Fibroblast of lung (primary cell): ENCODE measurements around the gene CCDC116. TPM values are rescaled to one million over a fixed set of nuclear protein-coding genes. Genes with fewer than 3 reads are reported as not detected.

Source experiments
- DNase-seq, 2 donors: peaks; one replicate each; pipeline versions ENCODE4 v3.0.0 to v3.0.0-alpha.2; 2010; ENCODE audit warnings: low read depth in 2 of 2
- H2AFZ ChIP-seq: 2 replicates; pipeline ENCODE4 v1.5.1; 2012; ENCODE audit warnings: low read length, control low read depth, inconsistent platforms
- H3K27ac ChIP-seq: 2 replicates; pipeline ENCODE4 v1.5.1; 2011; ENCODE audit warnings: low read length, control low read depth; ENCODE audit not compliant: insufficient read depth
- H3K27me3 ChIP-seq: 2 replicates; pipeline ENCODE4 v1.5.1; 2011; ENCODE audit warnings: mild to moderate bottlenecking, low read length; ENCODE audit not compliant: control insufficient read depth, insufficient read depth
- H3K36me3 ChIP-seq: 2 replicates; pipeline ENCODE4 v1.5.1; 2011; ENCODE audit warnings: low read length; ENCODE audit not compliant: control insufficient read depth, insufficient read depth
- H3K4me1 ChIP-seq: 2 replicates; pipeline ENCODE4 v1.5.1; 2011; ENCODE audit warnings: low read length; ENCODE audit not compliant: control insufficient read depth, insufficient read depth; ENCODE audit errors: extremely low read depth
- H3K4me2 ChIP-seq: 2 replicates; pipeline ENCODE4 v1.5.1; 2011; ENCODE audit warnings: low read length, control low read depth; ENCODE audit not compliant: insufficient read depth; ENCODE audit errors: extremely low read depth
- H3K4me3 ChIP-seq, 4 experiments: fragments of 200-600 bp in 1 of 4; sonication (generic) in 1 of 4; replicated peaks in 1 of 4; 2 replicates each; pipeline ENCODE4 v1.5.1; 2011 to 2016; ENCODE audit warnings: low read length in 4 of 4, low read depth in 3 of 4, mild to moderate bottlenecking in 3 of 4, control low read depth in 2 of 4, inconsistent platforms in 1 of 4, mixed read lengths in 1 of 4; ENCODE audit not compliant: insufficient read depth in 1 of 4; ENCODE audit errors: control extremely low read depth in 1 of 4
- H3K79me2 ChIP-seq: 2 replicates; pipeline ENCODE4 v1.5.1; 2012; ENCODE audit warnings: mild to moderate bottlenecking, low read length, inconsistent platforms; ENCODE audit not compliant: control insufficient read depth, insufficient read depth
- H3K9ac ChIP-seq: 2 replicates; pipeline ENCODE4 v1.5.1; 2011; ENCODE audit warnings: mild to moderate bottlenecking, low read length, control low read depth; ENCODE audit not compliant: insufficient read depth
- H3K9me3 ChIP-seq: 2 replicates; pipeline ENCODE4 v1.5.1; 2012; ENCODE audit warnings: low read depth, low read length; ENCODE audit not compliant: control insufficient read depth, insufficient read depth
- H4K20me1 ChIP-seq: 2 replicates; pipeline ENCODE4 v1.5.1; 2011; ENCODE audit warnings: low read length; ENCODE audit not compliant: control insufficient read depth, insufficient read depth; ENCODE audit errors: extremely low read depth
- CTCF ChIP-seq, 2 donors: IDR thresholded peaks in 1 of 2; conservative IDR thresholded peaks in 1 of 2; 1 replicate in 1 of 2; 2 replicates in 1 of 2; pipeline ENCODE4 v1.5.1; 2011 to 2012; ENCODE audit warnings: low read length in 2 of 2, control low read depth in 1 of 2, inconsistent platforms in 1 of 2, low read depth in 1 of 2, mild to moderate bottlenecking in 1 of 2
- EZH2 ChIP-seq: IDR thresholded peaks from 2 replicates; pipeline ENCODE4 v1.5.1; 2012; ENCODE audit warnings: low read length, control low read depth, mild to moderate bottlenecking; ENCODE audit errors: missing control alignments
- polyA plus RNA-seq, 2 donors: library from polyadenylated mRNA; depleted of rRNA in 1 of 2; stranded (reverse) in 1 of 2; unstranded in 1 of 2; fragments of >200 nt; gene quantifications; 2 replicates each; pipeline ENCODE4 v1.2.1, GENCODE V29; 2011 to 2012; ENCODE audit warnings: missing spikeins in 1 of 2
- total RNA-seq: library from RNA; depleted of rRNA; stranded (reverse); fragments of >200 nt; gene quantifications from 2 replicates; pipeline ENCODE4 v1.2.1, GENCODE V29; 2014

Gene CCDC116
- total and polyA plus RNA-seq, 2 donors (not counting 1 experiment from before 2014, with no cell fraction given) = 0.03 to 0.17 TPM

DNA sequence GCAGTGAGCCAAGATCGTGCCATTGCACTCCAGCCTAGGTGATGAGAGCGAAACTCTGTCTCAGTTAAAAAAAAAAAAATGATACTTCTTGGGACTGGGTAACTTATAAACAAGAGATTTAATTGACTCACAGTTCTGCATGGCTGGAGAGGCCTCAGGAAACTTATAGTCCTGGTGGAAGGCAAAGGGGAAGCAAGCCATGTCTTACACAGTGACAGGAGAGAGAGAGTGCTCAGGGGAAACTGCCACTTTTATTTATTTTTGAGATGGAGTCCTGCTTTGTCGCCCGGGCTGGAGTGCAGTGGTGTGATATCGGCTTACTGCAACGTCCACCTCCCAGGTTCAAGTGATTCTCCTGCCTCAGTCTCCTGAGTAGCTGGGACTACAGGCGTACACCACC lies 17.7 kb downstream of the CCDC116 start:
- Histone ChIP-seq H3K27me3 (no peaks in the 10 kb centered on the region), H3K4me1 (peaks cover 6% of the 10 kb centered on the region), H3K4me3 (no peak overlapping the region), H3K36me3 (peaks cover 10% of the 10 kb centered on the region), H3K9ac (no peak overlapping the region), H3K27ac (no peak overlapping the region), H2AFZ (no peak overlapping the region), H3K9me3 (no peaks in the 10 kb centered on the region), H4K20me1 (no peaks in the 10 kb centered on the region), H3K4me2 (no peak overlapping the region), H3K79me2 (peaks cover 3% of the 10 kb centered on the region)
- no peak for DNase-seq
- TF ChIP-seq EZH2 (no peak), CTCF (conservative IDR thresholded peaks at IDR 0.05 in 1 of 2, IDR thresholded peaks at IDR 0.05 in 1 of 2; ENCODE audit: low read depth in 1 of 2, low read length in 2 of 2) (no peak)

DNA sequence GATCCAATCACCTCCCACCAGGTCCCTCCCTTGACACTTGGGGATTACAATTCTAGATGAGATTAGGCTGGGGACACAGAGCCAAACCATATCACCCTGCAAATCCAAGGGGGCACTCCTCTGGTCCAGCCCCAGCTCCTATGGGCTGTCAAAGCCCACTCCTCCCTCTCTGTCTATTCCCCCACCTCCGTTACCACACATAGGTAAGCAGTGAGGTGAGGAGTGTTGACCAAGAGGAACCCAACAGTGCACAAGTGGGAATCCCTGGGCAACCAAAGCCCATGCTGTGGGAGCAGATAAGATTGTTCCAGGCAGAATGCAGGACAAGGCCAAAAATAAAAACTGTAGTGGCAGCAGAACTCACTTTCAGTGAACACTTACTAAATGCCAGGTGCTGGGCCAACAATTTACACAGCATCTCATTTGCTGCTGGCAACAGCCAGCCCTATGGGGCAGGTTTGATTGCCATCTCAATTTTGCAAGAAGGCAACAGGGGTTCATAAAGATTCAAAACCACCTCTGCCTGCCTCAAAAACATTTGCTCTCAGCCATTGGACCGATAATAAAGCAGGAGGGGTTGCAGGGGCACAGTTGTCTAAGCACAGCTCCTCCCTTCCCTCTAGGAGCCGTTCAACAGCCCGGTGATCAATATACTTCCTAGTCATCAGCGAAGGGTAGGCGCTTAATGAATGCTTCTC lies 18.4 kb downstream of the CCDC116 start:
- Histone ChIP-seq H3K27me3 (no peaks in the 10 kb centered on the region), H3K4me3 (peak overlapping the region; percentile 61 to 78 (median 74)), H3K4me1 (peaks cover 6% of the 10 kb centered on the region), H4K20me1 (no peaks in the 10 kb centered on the region), H3K36me3 (peaks cover 10% of the 10 kb centered on the region), H3K79me2 (peaks cover 3% of the 10 kb centered on the region), H3K9ac (no peak overlapping the region), H3K4me2 (peak overlapping the region; percentile 95), H3K27ac (peak overlapping the region; percentile 65), H2AFZ (no peak overlapping the region), H3K9me3 (no peaks in the 10 kb centered on the region)
- DNase-seq = no peak
- TF ChIP-seq EZH2 (no peak), CTCF (conservative IDR thresholded peaks at IDR 0.05 in 1 of 2, IDR thresholded peaks at IDR 0.05 in 1 of 2; ENCODE audit: low read depth in 1 of 2, low read length in 2 of 2) (no peak)

- H3K4me1 ChIP-seq = peaks cover 6% of the 10 kb centered on the region
- H3K27me3 ChIP-seq = no peaks in the 10 kb centered on the region
- H3K4me3 ChIP-seq = peak overlapping the region; percentile 61 to 78 (median 74)
- H3K9ac ChIP-seq = peak overlapping the region; percentile 65
- no peaks in the 10 kb centered on the region for H3K9me3 ChIP-seq
- no peak for TF ChIP-seq EZH2
- no peak for TF ChIP-seq CTCF (conservative IDR thresholded peaks at IDR 0.05 in 1 of 2, IDR thresholded peaks at IDR 0.05 in 1 of 2; ENCODE audit: low read depth in 1 of 2, low read length in 2 of 2)
- no peaks in the 10 kb centered on the region for H4K20me1 ChIP-seq
- H3K36me3 ChIP-seq = peaks cover 6% of the 10 kb centered on the region
- H3K27ac ChIP-seq = peak overlapping the region; percentile 65
- peak overlapping the region; percentile 65 for H2AFZ ChIP-seq
- H3K79me2 ChIP-seq = peaks cover 3% of the 10 kb centered on the region
- peak overlapping the region; percentile 95 for H3K4me2 ChIP-seq
- DNase-seq = no peak
Measured at GRCh38 chr22:21651521-21652009, 19.0 kb downstream of the CCDC116 start.
